ENCODE measurements around the gene KLHL29. TPM values are rescaled to one million over a fixed set of nuclear protein-coding genes. Genes with fewer than 3 reads are reported as not detected.

Gene KLHL29
- total and polyA plus RNA-seq, 2 of the 13 experiments (the other 11 are each of a cell fraction or from before 2014, with no cell fraction given), result 0.01 TPM; not detected in 1

DNA sequence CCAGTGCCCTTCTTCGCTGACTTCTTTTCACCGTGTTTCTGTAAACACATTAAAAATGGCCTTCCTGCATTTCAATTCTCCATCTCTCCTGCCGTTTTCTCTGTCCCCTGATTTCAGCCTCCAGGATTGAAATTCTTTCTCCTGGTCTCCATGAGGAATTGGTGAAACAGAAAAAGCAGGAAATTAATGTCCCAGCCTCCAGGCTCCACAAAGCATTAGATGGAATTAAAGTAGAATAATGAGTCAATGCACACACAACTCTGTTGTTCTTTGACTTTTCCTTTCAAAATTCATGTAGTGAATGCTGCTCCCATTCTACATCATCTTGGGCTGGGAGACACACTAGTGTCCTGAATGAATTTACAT is 209.5 kb downstream of the KLHL29 start:
- no peaks in the 10 kb centered on the region for H3K4me1 ChIP-seq (ENCODE audit: insufficient read depth, low read length)
- intact Hi-C loops (cut with micrococcal nuclease; ENCODE audit: unreplicated experiment), result no loop called here
- ATAC-seq (no peak), FAIRE-seq (no peak), DNase-seq (ENCODE audit: low spot score) (no peak)
- H2AFZ ChIP-seq (ENCODE audit: low read length), result no peak overlapping the region
- in situ Hi-C loops (cut with HindIII; ENCODE audit: extremely low pct_ligation_motif_present, low pct_unique_long_range_greater_than_20kb), result no loop called here
- ChIA-PET CTCF (ENCODE audit: low intra/inter-chr PET ratio, low total read pairs) (no interaction called here), POLR2A (no interaction called here)
- H3K27ac ChIP-seq (ENCODE audit: extremely low read length, insufficient read depth, low read length), result no peak overlapping the region
- TF ChIP-seq TEAD3 (CRISPR knock-in tag; optimal IDR thresholded peaks at IDR 0.05; ENCODE audit: borderline replicate concordance) (no peak), ZNF234 (CRISPR knock-in tag; conservative IDR thresholded peaks at IDR 0.05) (no peak), ZNF335 (CRISPR knock-in tag; IDR thresholded peaks at IDR 0.05) (no peak), ARNT (IDR thresholded peaks at IDR 0.05) (no peak), ARID2 (CRISPR knock-in tag; IDR thresholded peaks at IDR 0.05; ENCODE audit: borderline replicate concordance) (no peak)
- TF ChIP-seq, protein P1, sequence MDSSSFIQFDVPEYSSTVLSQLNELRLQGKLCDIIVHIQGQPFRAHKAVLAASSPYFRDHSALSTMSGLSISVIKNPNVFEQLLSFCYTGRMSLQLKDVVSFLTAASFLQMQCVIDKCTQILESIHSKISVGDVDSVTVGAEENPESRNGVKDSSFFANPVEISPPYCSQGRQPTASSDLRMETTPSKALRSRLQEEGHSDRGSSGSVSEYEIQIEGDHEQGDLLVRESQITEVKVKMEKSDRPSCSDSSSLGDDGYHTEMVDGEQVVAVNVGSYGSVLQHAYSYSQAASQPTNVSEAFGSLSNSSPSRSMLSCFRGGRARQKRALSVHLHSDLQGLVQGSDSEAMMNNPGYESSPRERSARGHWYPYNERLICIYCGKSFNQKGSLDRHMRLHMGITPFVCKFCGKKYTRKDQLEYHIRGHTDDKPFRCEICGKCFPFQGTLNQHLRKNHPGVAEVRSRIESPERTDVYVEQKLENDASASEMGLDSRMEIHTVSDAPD (CRISPR knock-in tag; IDR thresholded peaks at IDR 0.05), result no peak
- TF ChIP-seq, protein P2, sequence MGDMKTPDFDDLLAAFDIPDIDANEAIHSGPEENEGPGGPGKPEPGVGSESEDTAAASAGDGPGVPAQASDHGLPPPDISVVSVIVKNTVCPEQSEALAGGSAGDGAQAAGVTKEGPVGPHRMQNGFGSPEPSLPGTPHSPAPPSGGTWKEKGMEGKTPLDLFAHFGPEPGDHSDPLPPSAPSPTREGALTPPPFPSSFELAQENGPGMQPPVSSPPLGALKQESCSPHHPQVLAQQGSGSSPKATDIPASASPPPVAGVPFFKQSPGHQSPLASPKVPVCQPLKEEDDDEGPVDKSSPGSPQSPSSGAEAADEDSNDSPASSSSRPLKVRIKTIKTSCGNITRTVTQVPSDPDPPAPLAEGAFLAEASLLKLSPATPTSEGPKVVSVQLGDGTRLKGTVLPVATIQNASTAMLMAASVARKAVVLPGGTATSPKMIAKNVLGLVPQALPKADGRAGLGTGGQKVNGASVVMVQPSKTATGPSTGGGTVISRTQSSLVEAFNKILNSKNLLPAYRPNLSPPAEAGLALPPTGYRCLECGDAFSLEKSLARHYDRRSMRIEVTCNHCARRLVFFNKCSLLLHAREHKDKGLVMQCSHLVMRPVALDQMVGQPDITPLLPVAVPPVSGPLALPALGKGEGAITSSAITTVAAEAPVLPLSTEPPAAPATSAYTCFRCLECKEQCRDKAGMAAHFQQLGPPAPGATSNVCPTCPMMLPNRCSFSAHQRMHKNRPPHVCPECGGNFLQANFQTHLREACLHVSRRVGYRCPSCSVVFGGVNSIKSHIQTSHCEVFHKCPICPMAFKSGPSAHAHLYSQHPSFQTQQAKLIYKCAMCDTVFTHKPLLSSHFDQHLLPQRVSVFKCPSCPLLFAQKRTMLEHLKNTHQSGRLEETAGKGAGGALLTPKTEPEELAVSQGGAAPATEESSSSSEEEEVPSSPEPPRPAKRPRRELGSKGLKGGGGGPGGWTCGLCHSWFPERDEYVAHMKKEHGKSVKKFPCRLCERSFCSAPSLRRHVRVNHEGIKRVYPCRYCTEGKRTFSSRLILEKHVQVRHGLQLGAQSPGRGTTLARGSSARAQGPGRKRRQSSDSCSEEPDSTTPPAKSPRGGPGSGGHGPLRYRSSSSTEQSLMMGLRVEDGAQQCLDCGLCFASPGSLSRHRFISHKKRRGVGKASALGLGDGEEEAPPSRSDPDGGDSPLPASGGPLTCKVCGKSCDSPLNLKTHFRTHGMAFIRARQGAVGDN (CRISPR knock-in tag; IDR thresholded peaks at IDR 0.05), result no peak
- TF ChIP-seq, protein P3, sequence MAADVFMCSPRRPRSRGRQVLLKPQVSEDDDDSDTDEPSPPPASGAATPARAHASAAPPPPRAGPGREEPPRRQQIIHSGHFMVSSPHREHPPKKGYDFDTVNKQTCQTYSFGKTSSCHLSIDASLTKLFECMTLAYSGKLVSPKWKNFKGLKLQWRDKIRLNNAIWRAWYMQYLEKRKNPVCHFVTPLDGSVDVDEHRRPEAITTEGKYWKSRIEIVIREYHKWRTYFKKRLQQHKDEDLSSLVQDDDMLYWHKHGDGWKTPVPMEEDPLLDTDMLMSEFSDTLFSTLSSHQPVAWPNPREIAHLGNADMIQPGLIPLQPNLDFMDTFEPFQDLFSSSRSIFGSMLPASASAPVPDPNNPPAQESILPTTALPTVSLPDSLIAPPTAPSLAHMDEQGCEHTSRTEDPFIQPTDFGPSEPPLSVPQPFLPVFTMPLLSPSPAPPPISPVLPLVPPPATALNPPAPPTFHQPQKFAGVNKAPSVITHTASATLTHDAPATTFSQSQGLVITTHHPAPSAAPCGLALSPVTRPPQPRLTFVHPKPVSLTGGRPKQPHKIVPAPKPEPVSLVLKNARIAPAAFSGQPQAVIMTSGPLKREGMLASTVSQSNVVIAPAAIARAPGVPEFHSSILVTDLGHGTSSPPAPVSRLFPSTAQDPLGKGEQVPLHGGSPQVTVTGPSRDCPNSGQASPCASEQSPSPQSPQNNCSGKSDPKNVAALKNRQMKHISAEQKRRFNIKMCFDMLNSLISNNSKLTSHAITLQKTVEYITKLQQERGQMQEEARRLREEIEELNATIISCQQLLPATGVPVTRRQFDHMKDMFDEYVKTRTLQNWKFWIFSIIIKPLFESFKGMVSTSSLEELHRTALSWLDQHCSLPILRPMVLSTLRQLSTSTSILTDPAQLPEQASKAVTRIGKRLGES (CRISPR knock-in tag; IDR thresholded peaks at IDR 0.05; ENCODE audit: borderline replicate concordance), result no peak
- no peak overlapping the region for H3K9ac ChIP-seq (ENCODE audit: insufficient read depth, low read depth, low read length)
- no peaks in the 10 kb centered on the region for H4K20me1 ChIP-seq (ENCODE audit: insufficient read depth, low read length)
- no peaks in the 10 kb centered on the region for H3K36me3 ChIP-seq (replicated peaks in 1 of 2; ENCODE audit: control insufficient read depth in 1 of 2, insufficient read depth in 2 of 2, low read length in 2 of 2)
- no peaks in the 10 kb centered on the region for H3K9me3 ChIP-seq (ENCODE audit: low read length)
- no peaks in the 10 kb centered on the region for H3K79me2 ChIP-seq (ENCODE audit: insufficient read depth, low read length)
- peaks cover 6 to 66% of the 10 kb centered on the region in 2 experiments; a peak in 4 of 5 replicates for H3K27me3 ChIP-seq (ENCODE audit: control insufficient read depth in 1 of 2, insufficient read depth in 2 of 2, low read length in 2 of 2)
- no peak overlapping the region for H3K4me2 ChIP-seq (ENCODE audit: low read depth, low read length)
- BruUV-seq (replicated peaks), result no TSS peak
- H3K4me3 ChIP-seq (replicated peaks in 1 of 3; ENCODE audit: insufficient read depth in 1 of 3, low read depth in 2 of 3, low read length in 3 of 3), result no peak overlapping the region
- WGBS (ENCODE audit: low lambda C conversion rate), result 26% methylated on average over 3 of the region's 3 CpGs

Measured in HepG2 (cell line).